Measurements from ENCODE around the gene SDK2. TPM values are rescaled to one million over a fixed set of nuclear protein-coding genes. Genes with fewer than 3 reads are reported as not detected.

Gene SDK2
- total RNA-seq, 6 experiments from 2014 or later: 0.11 to 0.46 (median 0.25) TPM

- 87% methylated on average over 3 of the region's 11 CpGs for WGBS (ENCODE audit: insufficient coverage, low coverage, low lambda C conversion rate, missing lambda C conversion rate)
- Histone ChIP-seq H3K9me3 (no peaks in the 10 kb centered on the region), H3K4me1 (no peaks in the 10 kb centered on the region), H3K4me3 (no peak overlapping the region), H3K27ac (no peak overlapping the region), H3K36me3 (no peaks in the 10 kb centered on the region), H3K27me3 (no peaks in the 10 kb centered on the region)
- ATAC-seq: no peak
- peak in 1 of 3 donors; percentile 45 for DNase-seq
- TF ChIP-seq CTCF (IDR thresholded peaks at IDR 0.05) (no peak), POLR2A (IDR thresholded peaks at IDR 0.05) (no peak)
- intact Hi-C loops (cut with DNase I): loop anchor here (10.0 kb wide), 4 partner anchors 281 to 741 kb away; no protein-coding TSS in a partner anchor
These were observed 210.7 kb downstream of the SDK2 start for GRCh38 chr17:73433501-73433900.

DNA sequence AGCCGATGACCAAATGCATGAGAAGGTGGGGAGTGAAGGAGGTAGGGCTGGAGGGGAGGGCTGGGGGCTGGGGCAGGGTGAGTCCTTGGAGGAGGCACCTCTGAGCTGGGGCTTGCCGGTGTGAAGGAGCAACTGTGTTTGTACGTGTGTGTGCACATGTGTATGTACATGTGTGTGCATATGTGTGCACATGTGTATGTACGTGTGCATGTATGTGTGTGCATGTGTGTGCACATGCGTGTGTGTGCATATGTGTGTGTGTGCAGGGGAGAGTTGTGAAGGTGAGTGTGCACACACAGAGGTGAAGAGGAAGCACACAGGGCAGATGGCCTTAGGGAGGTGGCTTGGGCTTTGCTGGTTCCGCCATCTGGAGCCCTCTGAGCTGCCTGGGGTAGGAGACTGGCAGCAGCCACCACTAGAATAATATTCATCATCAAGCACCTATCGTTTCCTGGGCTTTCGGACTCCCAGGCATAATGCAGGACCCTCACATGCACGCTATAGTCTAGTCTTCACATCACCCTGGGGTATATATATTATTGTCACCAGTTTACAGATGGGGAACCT, 211.5 kb downstream of the SDK2 start:
- TF ChIP-seq POLR2A (IDR thresholded peaks at IDR 0.05) (no peak), CTCF (IDR thresholded peaks at IDR 0.05) (no peak)
- intact Hi-C loops (cut with DNase I): loop anchor here (10.0 kb wide), 4 partner anchors 282 to 742 kb away; no protein-coding TSS in a partner anchor
- 63% methylated on average over 7 of the region's 9 CpGs for WGBS (ENCODE audit: insufficient coverage, low coverage, low lambda C conversion rate, missing lambda C conversion rate)

DNA sequence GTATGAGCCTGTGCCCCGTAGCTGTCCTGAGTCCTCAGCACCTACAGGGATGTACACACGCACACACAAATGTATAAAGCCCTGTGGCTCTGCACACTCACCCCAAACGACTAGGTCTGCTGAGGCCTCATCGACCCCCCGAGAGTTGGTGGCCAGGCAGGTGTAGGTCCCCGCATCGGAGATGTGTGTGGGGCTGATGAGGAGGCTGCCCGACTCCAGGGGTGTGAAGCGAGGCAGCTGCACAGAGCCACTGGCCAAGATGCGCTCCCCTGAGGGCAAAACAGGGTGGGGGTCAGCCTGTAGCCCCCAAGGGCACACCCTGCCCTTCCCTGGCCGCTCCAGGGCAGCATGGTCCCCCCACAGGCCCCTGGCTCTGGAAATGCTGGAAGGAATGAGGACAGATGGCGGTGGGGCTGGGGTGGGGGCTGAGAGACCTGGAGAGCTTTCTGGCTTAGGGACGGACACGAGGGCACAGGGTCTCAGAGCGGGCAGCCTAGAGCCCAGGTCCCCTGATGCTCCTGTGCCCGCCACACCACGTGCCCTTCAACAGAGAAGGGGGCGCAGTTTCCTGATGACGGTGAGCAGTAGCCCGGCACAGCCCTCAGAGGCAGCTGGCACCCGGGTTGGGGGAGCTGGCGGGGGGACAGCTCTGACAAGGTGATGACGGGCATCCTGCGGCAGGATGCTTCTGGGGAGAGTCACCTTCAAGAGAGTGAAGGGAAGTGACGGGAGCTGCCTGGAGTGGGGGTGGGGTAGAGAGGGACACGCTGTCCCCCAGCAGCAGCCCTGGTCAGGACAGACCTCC, 212.6 kb downstream of the SDK2 start:
- ATAC-seq (no peak), DNase-seq (no peak)
- H3K4me3 ChIP-seq: no peak overlapping the region
- WGBS (ENCODE audit: insufficient coverage, low coverage, low lambda C conversion rate, missing lambda C conversion rate): 50% methylated on average over 2 of the region's 26 CpGs
- TF ChIP-seq POLR2A (IDR thresholded peaks at IDR 0.05) (no peak), CTCF (IDR thresholded peaks at IDR 0.05) (no peak)
- H3K27me3 ChIP-seq: no peaks in the 10 kb centered on the region
- no peak overlapping the region for H3K27ac ChIP-seq
- H3K9me3 ChIP-seq: no peaks in the 10 kb centered on the region
- intact Hi-C loops (cut with DNase I): loop anchor here (10.0 kb wide), 4 partner anchors 283 to 743 kb away; no protein-coding TSS in a partner anchor
- no peaks in the 10 kb centered on the region for H3K4me1 ChIP-seq
- H3K36me3 ChIP-seq: no peaks in the 10 kb centered on the region

More for the DNA sequence above, 211.5 kb downstream of the SDK2 start:
- H3K27ac ChIP-seq: no peak overlapping the region
- ATAC-seq: no peak
- DNase-seq: no peak
- H3K4me1 ChIP-seq: no peaks in the 10 kb centered on the region
- no peak overlapping the region for H3K4me3 ChIP-seq
- no peaks in the 10 kb centered on the region for H3K9me3 ChIP-seq
- no peaks in the 10 kb centered on the region for H3K36me3 ChIP-seq
- no peaks in the 10 kb centered on the region for H3K27me3 ChIP-seq

DNA sequence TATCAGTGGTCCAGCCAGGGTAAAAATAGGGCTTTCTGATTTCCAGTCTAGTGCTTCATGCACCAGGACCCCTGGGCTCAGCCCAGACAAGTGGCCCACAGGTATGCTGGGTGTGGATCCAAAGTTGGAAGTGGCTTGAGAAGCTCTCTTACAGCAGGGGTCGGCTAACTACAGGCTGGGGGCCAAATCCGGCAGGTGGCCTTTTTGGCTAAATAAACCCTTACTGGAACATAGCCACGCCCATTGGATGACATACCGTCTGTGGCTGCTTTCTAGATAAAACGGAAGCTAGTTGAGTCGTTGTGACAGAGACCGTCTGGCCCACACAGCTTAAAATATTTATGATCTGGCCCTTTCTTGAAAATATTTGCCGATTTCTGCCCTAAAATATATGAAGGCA, 213.4 kb downstream of the SDK2 start:
- no peak for TF ChIP-seq POLR2A (IDR thresholded peaks at IDR 0.05)
- no peak for TF ChIP-seq CTCF (IDR thresholded peaks at IDR 0.05)
- 15% methylated on average over 6 of the region's 8 CpGs for WGBS (ENCODE audit: insufficient coverage, low coverage, low lambda C conversion rate, missing lambda C conversion rate)
- Histone ChIP-seq H3K4me3 (no peak overlapping the region), H3K4me1 (no peaks in the 10 kb centered on the region), H3K9me3 (no peaks in the 10 kb centered on the region), H3K27ac (no peak overlapping the region), H3K27me3 (no peaks in the 10 kb centered on the region), H3K36me3 (no peaks in the 10 kb centered on the region)
- no peak for DNase-seq
- ATAC-seq: peak in 1 of 4 donors; percentile 37
- intact Hi-C loops (cut with DNase I): loop anchor here (10.0 kb wide), 4 partner anchors 284 to 744 kb away; no protein-coding TSS in a partner anchor

All from right lobe of liver (tissue), 6 donors.